A673 (cell line): ENCODE results near the gene SARNP.
"Not testable (repeated sequence)": the region's sequence is repeated elsewhere in the genome, so short reads cannot be mapped to it uniquely, and the experiment has no call there.

Experiments used
- EZH2 ChIP-seq: fragments of 200-600 bp; sonication (generic); IDR thresholded peaks from 2 replicates; pipeline ENCODE4 v1.6.1; 2017; ENCODE audit warnings: borderline replicate concordance, low read depth, mild to moderate bottlenecking, mixed read lengths, antibody characterized with exemption, low read length; ENCODE audit not compliant: poor library complexity, severe bottlenecking
- TF ChIP-seq, protein P1 (sequence below): fragments of 300-800, 200-600 bp; sonication (generic); conservative IDR thresholded peaks from 2 replicates; pipeline ENCODE4 v1.5.1; 2017; ENCODE audit warnings: low read depth, mild to moderate bottlenecking, antibody characterized with exemption, low read length, moderate library complexity, mixed read lengths

GRCh38 chr12:55862931-55863330, 45.4 kb upstream of the SARNP start:
- TF ChIP-seq, protein P1, sequence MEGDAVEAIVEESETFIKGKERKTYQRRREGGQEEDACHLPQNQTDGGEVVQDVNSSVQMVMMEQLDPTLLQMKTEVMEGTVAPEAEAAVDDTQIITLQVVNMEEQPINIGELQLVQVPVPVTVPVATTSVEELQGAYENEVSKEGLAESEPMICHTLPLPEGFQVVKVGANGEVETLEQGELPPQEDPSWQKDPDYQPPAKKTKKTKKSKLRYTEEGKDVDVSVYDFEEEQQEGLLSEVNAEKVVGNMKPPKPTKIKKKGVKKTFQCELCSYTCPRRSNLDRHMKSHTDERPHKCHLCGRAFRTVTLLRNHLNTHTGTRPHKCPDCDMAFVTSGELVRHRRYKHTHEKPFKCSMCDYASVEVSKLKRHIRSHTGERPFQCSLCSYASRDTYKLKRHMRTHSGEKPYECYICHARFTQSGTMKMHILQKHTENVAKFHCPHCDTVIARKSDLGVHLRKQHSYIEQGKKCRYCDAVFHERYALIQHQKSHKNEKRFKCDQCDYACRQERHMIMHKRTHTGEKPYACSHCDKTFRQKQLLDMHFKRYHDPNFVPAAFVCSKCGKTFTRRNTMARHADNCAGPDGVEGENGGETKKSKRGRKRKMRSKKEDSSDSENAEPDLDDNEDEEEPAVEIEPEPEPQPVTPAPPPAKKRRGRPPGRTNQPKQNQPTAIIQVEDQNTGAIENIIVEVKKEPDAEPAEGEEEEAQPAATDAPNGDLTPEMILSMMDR: not testable (repeated sequence)
- TF ChIP-seq EZH2: not testable (repeated sequence)
